ENCODE data around the gene PTGFRN.

GRCh38 chr1:116991171-116991845 lies 81.6 kb downstream of the PTGFRN start:
- TF ChIP-seq CTCF (IDR thresholded peaks at IDR 0.05) (no peak), POLR2A (IDR thresholded peaks at IDR 0.05) (no peak)

Measured in esophagus squamous epithelium (tissue), 4 donors.